H1 (cell line): ENCODE data around the gene TRIM47. TPM values are rescaled to one million over a fixed set of nuclear protein-coding genes. Genes with fewer than 3 reads are reported as not detected.

Experiments
- CTCF ChIA-PET: fragments of 300-600 bp; sonication (Branson Sonifier 250); formaldehyde crosslinking; loops from one replicate; lab custom pipeline; 2021; ENCODE audit not compliant: partially characterized antibody; lab: Charles Lee
- POLR2A ChIA-PET: fragments of 300-600 bp; sonication (Branson Sonifier 250); formaldehyde crosslinking; loops from one replicate; lab custom pipeline; 2021; ENCODE audit warnings: inconsistent platforms; ENCODE audit not compliant: partially characterized antibody; lab: Charles Lee
- DNase-seq, 2 experiments: peaks; one replicate each; pipeline versions ENCODE4 v3.0.0 to v3.0.0-alpha.2; 2010 to 2022; ENCODE audit warnings: low spot score in 2 of 2, low read depth in 1 of 2, mixed read lengths in 1 of 2
- FAIRE-seq: peaks from 2 replicates; lab custom pipeline; 2011; peaks lifted over from hg19 to GRCh38; lab: Jason Lieb, UNC
- H2AFZ ChIP-seq: 2 replicates; pipeline ENCODE4 v1.8.1; 2012; ENCODE audit warnings: low read length, inconsistent platforms
- H2AK5ac ChIP-seq: 2 replicates; pipeline ENCODE4 v1.6.1; 2013; ENCODE audit warnings: low read depth, low read length
- H2BK120ac ChIP-seq: replicated peaks from 2 replicates; pipeline ENCODE3; 2013; ENCODE audit warnings: low read depth, low read length, inconsistent platforms
- H2BK12ac ChIP-seq: 2 replicates; pipeline ENCODE4 v1.6.1; 2013; ENCODE audit warnings: low read depth, low read length
- H2BK15ac ChIP-seq: 2 replicates; pipeline ENCODE4 v1.6.1; 2013; ENCODE audit warnings: low read length
- H2BK20ac ChIP-seq: 2 replicates; pipeline ENCODE4 v1.6.1; 2013; ENCODE audit warnings: low read length
- H2BK5ac ChIP-seq: 2 replicates; pipeline ENCODE4 v1.6.1; 2013; ENCODE audit warnings: low read depth, low read length
- H3K14ac ChIP-seq: 2 replicates; pipeline ENCODE4 v1.6.1; 2013; ENCODE audit warnings: inconsistent platforms; ENCODE audit not compliant: insufficient read length
- H3K18ac ChIP-seq: 2 replicates; pipeline ENCODE4 v1.6.1; 2013; ENCODE audit warnings: low read length; ENCODE audit errors: extremely low read depth
- H3K23ac ChIP-seq: 2 replicates; pipeline ENCODE4 v1.6.1; 2013; ENCODE audit warnings: inconsistent platforms; ENCODE audit not compliant: insufficient read length
- H3K23me2 ChIP-seq: 2 replicates; pipeline ENCODE4 v1.6.1; 2013; ENCODE audit warnings: low read depth, low read length
- H3K27ac ChIP-seq: 2 replicates; pipeline ENCODE4 v1.6.1; 2011; ENCODE audit warnings: low read depth, low read length, inconsistent platforms
- H3K27me3 ChIP-seq, 4 experiments: replicated peaks in 1 of 4; 1 replicate in 1 of 4; 2 replicates in 3 of 4; pipeline versions ENCODE4 v1.6.1 to v1.8.1; 2011 to 2013; ENCODE audit warnings: low read length in 3 of 4, mild to moderate bottlenecking in 3 of 4, inconsistent platforms in 2 of 4, mixed read lengths in 2 of 4, moderate library complexity in 1 of 4; ENCODE audit not compliant: control insufficient read depth in 3 of 4, insufficient read depth in 3 of 4; ENCODE audit errors: extremely low read depth in 1 of 4
- H3K36me3 ChIP-seq, 4 experiments: 2 replicates each; pipeline versions ENCODE4 v1.6.1 to v1.8.1; 2011 to 2013; ENCODE audit warnings: mild to moderate bottlenecking in 4 of 4, low read length in 3 of 4, moderate library complexity in 2 of 4, control low read depth in 1 of 4, inconsistent platforms in 1 of 4; ENCODE audit not compliant: insufficient read depth in 4 of 4, control insufficient read depth in 2 of 4
- H3K4ac ChIP-seq: replicated peaks from 2 replicates; pipeline ENCODE3; 2013; ENCODE audit warnings: low read length, low read depth, mixed read lengths, inconsistent platforms; ENCODE audit not compliant: insufficient read length
- H3K4me1 ChIP-seq, 4 experiments: replicated peaks in 1 of 4; 1 replicate in 1 of 4; 2 replicates in 3 of 4; pipeline versions ENCODE4 v1.6.1 to v1.8.1; 2011 to 2013; ENCODE audit warnings: low read length in 3 of 4, inconsistent platforms in 2 of 4, mixed read lengths in 1 of 4; ENCODE audit not compliant: insufficient read depth in 4 of 4, control insufficient read depth in 3 of 4
- H3K4me2 ChIP-seq, 2 experiments: 2 replicates each; pipeline versions ENCODE4 v1.6.1 to v1.8.1; 2011 to 2013; ENCODE audit warnings: low read depth in 2 of 2, low read length in 2 of 2, control low read depth in 1 of 2, inconsistent platforms in 1 of 2, mild to moderate bottlenecking in 1 of 2; ENCODE audit not compliant: insufficient read depth in 1 of 2
- H3K4me3 ChIP-seq, 4 experiments: fragments of 200-600, 300-600 bp in 1 of 4; sonication (generic), shearing (Covaris generic), sonication (Bioruptor Twin) in 1 of 4; 2 replicates each; pipeline versions ENCODE4 v1.5.1 to v1.8.1; 2011 to 2016; ENCODE audit warnings: low read length in 4 of 4, low read depth in 3 of 4, control low read depth in 2 of 4, inconsistent platforms in 2 of 4, mild to moderate bottlenecking in 2 of 4, mixed read lengths in 1 of 4, moderate library complexity in 1 of 4; ENCODE audit not compliant: insufficient read depth in 2 of 4; ENCODE audit errors: extremely low read depth in 1 of 4
- H3K56ac ChIP-seq: replicated peaks from 2 replicates; pipeline ENCODE3; 2013; ENCODE audit warnings: low read depth, mild to moderate bottlenecking, mixed read lengths, low read length, inconsistent platforms; ENCODE audit not compliant: insufficient read length
- H3K79me1 ChIP-seq: 2 replicates; pipeline ENCODE4 v1.6.1; 2013; ENCODE audit warnings: low read depth, low read length, control low read depth
- H3K79me2 ChIP-seq, 2 experiments: 2 replicates each; pipeline versions ENCODE4 v1.6.1 to v1.8.1; 2012 to 2013; ENCODE audit warnings: low read length in 2 of 2, mild to moderate bottlenecking in 2 of 2, inconsistent platforms in 1 of 2; ENCODE audit not compliant: insufficient read depth in 2 of 2, control insufficient read depth in 1 of 2
- H3K9ac ChIP-seq, 4 experiments: replicated peaks in 1 of 4; 1 replicate in 1 of 4; 2 replicates in 3 of 4; pipeline versions ENCODE4 v1.6.1 to v1.8.1; 2011 to 2013; ENCODE audit warnings: low read depth in 3 of 4, low read length in 3 of 4, control low read depth in 2 of 4, mild to moderate bottlenecking in 2 of 4, moderate library complexity in 2 of 4, inconsistent platforms in 1 of 4; ENCODE audit errors: extremely low read depth in 1 of 4
- H3K9me3 ChIP-seq, 2 experiments: 2 replicates each; pipeline versions ENCODE4 v1.6.1 to v1.8.1; 2012 to 2013; ENCODE audit warnings: mild to moderate bottlenecking in 2 of 2, moderate library complexity in 2 of 2, control low read depth in 1 of 2, inconsistent platforms in 1 of 2, low read depth in 1 of 2, low read length in 1 of 2, mixed read lengths in 1 of 2; ENCODE audit not compliant: insufficient read depth in 2 of 2
- H4K20me1 ChIP-seq, 2 experiments: replicated peaks in 1 of 2; 2 replicates each; pipeline versions ENCODE3 to v1.8.1; 2011 to 2013; ENCODE audit warnings: inconsistent platforms in 2 of 2, low read length in 2 of 2, mild to moderate bottlenecking in 1 of 2; ENCODE audit not compliant: insufficient read depth in 2 of 2, control insufficient read depth in 1 of 2
- H4K5ac ChIP-seq: 2 replicates; pipeline ENCODE4 v1.6.1; 2013; ENCODE audit warnings: low read length, low read depth, mixed read lengths, inconsistent platforms; ENCODE audit not compliant: insufficient read length
- H4K8ac ChIP-seq: 2 replicates; pipeline ENCODE4 v1.8.0; 2013; ENCODE audit warnings: mild to moderate bottlenecking, moderate library complexity, low read length, inconsistent platforms; ENCODE audit not compliant: insufficient read depth; ENCODE audit errors: extremely low read depth
- H4K91ac ChIP-seq: replicated peaks from 2 replicates; pipeline ENCODE3; 2013; ENCODE audit warnings: low read length, mixed read lengths, inconsistent platforms; ENCODE audit not compliant: insufficient read length
- EZH2 ChIP-seq: fragments of 200-600 bp; sonication (generic); IDR thresholded peaks from 2 replicates; pipeline ENCODE4 v1.7.1; 2012; ENCODE audit warnings: low read depth, mild to moderate bottlenecking, moderate library complexity, low read length, inconsistent platforms; ENCODE audit not compliant: severe bottlenecking
- WGBS, 2 experiments: shearing (Covaris generic) in 1 of 2; methylation state at CpG; one replicate each; pipeline versions ENCODE4 v1.1.6 to v1.1.7; 2013 to 2015; ENCODE audit warnings: low lambda C conversion rate in 2 of 2, mixed read lengths in 2 of 2, inconsistent platforms in 1 of 2, low coverage in 1 of 2, missing lambda C conversion rate in 1 of 2; ENCODE audit not compliant: insufficient replicate concordance in 2 of 2, insufficient coverage in 1 of 2, insufficient read length in 1 of 2; ENCODE audit errors: extremely low coverage in 1 of 2, missing lambda C conversion rate in 1 of 2; 5-methylcytosine and 5-hydroxymethylcytosine counted together
- polyA plus RNA-seq, 7 experiments: library from polyadenylated mRNA; depleted of rRNA in 3 of 7; stranded (reverse) in 5 of 7; unstranded in 2 of 7; fragments of >200 nt in 5 of 7; fragments of 200-250 nt in 2 of 7; gene quantifications; 1 replicate in 5 of 7; 2 replicates in 1 of 7; 4 replicates in 1 of 7; pipeline versions ENCODE4 v1.2.1 to v1.2.3, GENCODE V29; 2011 to 2013; ENCODE audit warnings: missing spikeins in 2 of 7, mixed read lengths in 2 of 7
- total RNA-seq: library from RNA; stranded (reverse); fragmentation: NEBNext Ultra II Directional; extraction: Animal tissue kit (Norgen Biotek cat#: 25700); gene quantifications from 2 replicates; pipeline ENCODE4 v1.2.1, GENCODE V29; 2021
- TF ChIP-seq, protein P1 (sequence below), 3 experiments: IDR thresholded peaks; 1 replicate in 2 of 3; 2 replicates in 1 of 3; pipeline versions ENCODE4 v1.5.1 to v1.6.1; 2011; ENCODE audit warnings: low read length in 3 of 3, mild to moderate bottlenecking in 3 of 3, inconsistent platforms in 2 of 3, low read depth in 1 of 3, moderate library complexity in 1 of 3; ENCODE audit not compliant: insufficient read depth in 1 of 3; ENCODE audit errors: control extremely low read depth in 1 of 3

TRIM47 gene
- total and polyA plus RNA-seq, 2 of the 8 experiments (the other 6 are each of a cell fraction or from before 2014, with no cell fraction given): 6.3 to 6.4 TPM

DNA sequence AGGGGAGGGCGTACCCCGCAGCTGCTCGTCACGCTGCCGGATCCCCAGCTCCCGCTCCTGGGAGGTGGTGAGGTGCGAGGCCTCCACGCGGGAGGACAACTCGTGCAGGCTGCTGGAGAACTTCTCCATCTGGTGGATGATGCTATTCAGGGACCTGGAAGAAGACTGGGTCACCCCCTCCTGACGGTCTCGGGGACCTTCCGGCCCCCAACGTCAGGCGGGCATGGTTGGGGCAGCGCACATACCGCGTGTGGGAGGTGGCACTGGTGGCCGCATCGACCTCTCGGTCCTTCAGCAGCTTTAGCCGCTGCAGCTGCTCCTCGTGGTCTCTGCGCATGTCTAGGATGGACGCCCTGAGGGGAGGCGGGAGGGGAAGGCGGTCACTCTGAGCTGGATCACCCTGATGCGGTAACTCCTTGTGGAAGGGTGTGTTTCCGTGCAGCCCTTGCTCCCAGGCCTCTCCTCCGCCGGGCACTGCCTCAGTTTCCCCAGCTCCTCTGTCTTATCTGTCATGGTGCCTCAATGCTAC lies 39.6 kb upstream of the TRIM47 start:
- H3K79me2 ChIP-seq: no peaks in the 10 kb centered on the region
- H2BK5ac ChIP-seq: no peak overlapping the region
- H4K5ac ChIP-seq: no peak overlapping the region
- FAIRE-seq: no peak
- H2AFZ ChIP-seq: no peak overlapping the region
- DNase-seq: no peak
- H3K56ac ChIP-seq: no peak overlapping the region
- no peak overlapping the region for H3K4me3 ChIP-seq
- H3K4me1 ChIP-seq: no peaks in the 10 kb centered on the region
- no peak overlapping the region for H3K14ac ChIP-seq
- peak overlapping the region; percentile 51; the same call in 1 of the 2 replicates for H4K8ac ChIP-seq
- H3K4ac ChIP-seq: no peak overlapping the region
- no peak overlapping the region for H2BK12ac ChIP-seq
- no peak for TF ChIP-seq EZH2
- TF ChIP-seq, protein P1, sequence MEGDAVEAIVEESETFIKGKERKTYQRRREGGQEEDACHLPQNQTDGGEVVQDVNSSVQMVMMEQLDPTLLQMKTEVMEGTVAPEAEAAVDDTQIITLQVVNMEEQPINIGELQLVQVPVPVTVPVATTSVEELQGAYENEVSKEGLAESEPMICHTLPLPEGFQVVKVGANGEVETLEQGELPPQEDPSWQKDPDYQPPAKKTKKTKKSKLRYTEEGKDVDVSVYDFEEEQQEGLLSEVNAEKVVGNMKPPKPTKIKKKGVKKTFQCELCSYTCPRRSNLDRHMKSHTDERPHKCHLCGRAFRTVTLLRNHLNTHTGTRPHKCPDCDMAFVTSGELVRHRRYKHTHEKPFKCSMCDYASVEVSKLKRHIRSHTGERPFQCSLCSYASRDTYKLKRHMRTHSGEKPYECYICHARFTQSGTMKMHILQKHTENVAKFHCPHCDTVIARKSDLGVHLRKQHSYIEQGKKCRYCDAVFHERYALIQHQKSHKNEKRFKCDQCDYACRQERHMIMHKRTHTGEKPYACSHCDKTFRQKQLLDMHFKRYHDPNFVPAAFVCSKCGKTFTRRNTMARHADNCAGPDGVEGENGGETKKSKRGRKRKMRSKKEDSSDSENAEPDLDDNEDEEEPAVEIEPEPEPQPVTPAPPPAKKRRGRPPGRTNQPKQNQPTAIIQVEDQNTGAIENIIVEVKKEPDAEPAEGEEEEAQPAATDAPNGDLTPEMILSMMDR (IDR thresholded peaks at IDR 0.05; ENCODE audit: control extremely low read depth in 1 of 3, insufficient read depth in 1 of 3, low read depth in 1 of 3, low read length in 3 of 3): 0 out of 4 replicates have a peak, but pooled peaks of 1 of the 3 experiments have one; percentile 0
- no peak overlapping the region for H3K18ac ChIP-seq
- 94% methylated on average over 24 of the region's 31 CpGs; no CpG with 5 or more reads in 1 of the 2 experiments for WGBS, 2 experiments
- H2AK5ac ChIP-seq: no peak overlapping the region
- POLR2A ChIA-PET: interaction anchor here (1.5 to 3.7 kb wide), 2 partner anchors 8 to 12 kb away, joined by 4 to 16 read pairs; no protein-coding TSS in a partner anchor
- no peaks in the 10 kb centered on the region for H3K9me3 ChIP-seq
- H3K23me2 ChIP-seq: no peaks in the 10 kb centered on the region
- H3K27ac ChIP-seq: no peak overlapping the region
- H2BK120ac ChIP-seq: no peak overlapping the region
- no peak overlapping the region for H3K23ac ChIP-seq
- H4K20me1 ChIP-seq: no peaks in the 10 kb centered on the region
- H2BK20ac ChIP-seq: no peak overlapping the region
- peaks cover 0 to 4% (median 1%) of the 10 kb centered on the region in 4 experiments; a peak in 2 of 8 replicates for H3K36me3 ChIP-seq
- no peaks in the 10 kb centered on the region for H3K79me1 ChIP-seq
- no peaks in the 10 kb centered on the region for H3K27me3 ChIP-seq
- no peak overlapping the region for H3K9ac ChIP-seq
- H3K4me2 ChIP-seq: no peak overlapping the region
- CTCF ChIA-PET: interaction anchor here (2.1 to 51.3 kb wide), 4 partner anchors 10 to 91 kb away, joined by 5 to 885 read pairs (median 56); partner anchors contain the start of genes CDK3, MRPL38 and WBP2
- H4K91ac ChIP-seq: no peak overlapping the region
- H2BK15ac ChIP-seq: no peak overlapping the region
